Stomach (tissue), 4 donors: ENCODE results near the gene USP34.

Experiments used
- EP300 ChIP-seq: sonication (generic); formaldehyde crosslinking; IDR thresholded peaks from one replicate; pipeline ENCODE4 v1.6.1; 2017; ENCODE audit warnings: antibody characterized with exemption
- POLR2A ChIP-seq, 4 donors: fragments of 450-650 bp; IDR thresholded peaks; one replicate each; pipeline ENCODE4 v1.6.1; 2016; ENCODE audit warnings: antibody characterized with exemption in 4 of 4, control low read depth in 2 of 4, mild to moderate bottlenecking in 1 of 4, moderate library complexity in 1 of 4

DNA sequence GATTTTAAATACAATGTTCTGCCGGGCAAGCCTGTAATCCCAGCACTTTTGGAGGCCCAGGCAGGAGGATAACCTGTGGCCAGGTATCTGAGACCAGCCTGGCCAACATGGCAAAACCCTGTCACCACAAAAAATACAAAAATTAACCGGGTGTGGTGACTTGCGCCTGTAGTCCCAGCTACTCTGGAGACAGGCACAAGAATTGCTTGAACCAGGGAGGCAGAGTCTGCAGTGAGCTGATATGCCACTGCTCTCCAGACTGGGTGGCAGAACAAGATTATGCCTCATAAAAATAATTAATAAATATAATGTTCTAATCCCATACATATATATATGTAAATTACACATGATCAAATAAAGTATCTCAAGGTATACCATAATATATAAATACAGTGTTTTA lies 189.6 kb downstream of the USP34 start:
- TF ChIP-seq EP300: no peak
- no peak for TF ChIP-seq POLR2A (IDR thresholded peaks at IDR 0.05)
